IMR-90 (cell line): ENCODE data around the gene PCED1A. TPM values are rescaled to one million over a fixed set of nuclear protein-coding genes. Genes with fewer than 3 reads are reported as not detected.

Source experiments
- ATAC-seq: fragments of 200-7000 bp; cut with Tn5 transposase; 2 replicates; pipeline ENCODE4 v1.9.1; 2020; ENCODE audit warnings: low read depth, mild to moderate bottlenecking, moderate library complexity
- BruUV-seq: library from RNA; stranded (reverse); fragments of 400-500 nt; replicated peaks from 2 replicates; lab custom pipeline; 2021; lab: Mats Ljungman, UMichigan
- CTCF ChIA-PET: fragments of 300-600 bp; formaldehyde crosslinking; extraction: SDS; loops from one replicate; lab custom pipeline; 2021; ENCODE audit warnings: antibody characterized with exemption; lab: Yijun Ruan, JAX
- POLR2A ChIA-PET: fragments of 300-600 bp; sonication (Branson Sonifier 250); formaldehyde crosslinking; loops from one replicate; lab custom pipeline; 2022; ENCODE audit warnings: antibody characterized with exemption; ENCODE audit not compliant: unreplicated experiment; lab: Charles Lee
- DNase-seq: peaks from one replicate; pipeline ENCODE4 v3.0.0; 2013
- H2AFZ ChIP-seq: replicated peaks from 2 replicates; pipeline ENCODE3; 2013; ENCODE audit warnings: low read length, mild to moderate bottlenecking; ENCODE audit not compliant: poor library complexity
- H2AK5ac ChIP-seq: 2 replicates; pipeline ENCODE4 v1.6.1; 2013; ENCODE audit warnings: low read depth, low read length, inconsistent platforms
- H2AK9ac ChIP-seq: replicated peaks from 2 replicates; pipeline ENCODE3; 2013; ENCODE audit warnings: mild to moderate bottlenecking, low read depth, low read length, moderate library complexity; ENCODE audit not compliant: poor library complexity
- H2BK120ac ChIP-seq: 2 replicates; pipeline ENCODE4 v1.6.1; 2013; ENCODE audit warnings: low read depth, low read length, inconsistent platforms
- H2BK15ac ChIP-seq: 3 replicates; pipeline ENCODE4 v1.6.1; 2013; ENCODE audit warnings: low read depth, low read length, inconsistent platforms
- H2BK20ac ChIP-seq: 2 replicates; pipeline ENCODE4 v1.6.1; 2013; ENCODE audit warnings: low read depth, mild to moderate bottlenecking, inconsistent platforms, low read length, moderate library complexity
- H2BK5ac ChIP-seq: 2 replicates; pipeline ENCODE4 v1.6.1; 2013; ENCODE audit warnings: mild to moderate bottlenecking, low read depth, low read length, inconsistent platforms; ENCODE audit not compliant: poor library complexity, severe bottlenecking
- H3K14ac ChIP-seq: replicated peaks from 2 replicates; pipeline ENCODE4 v1.6.1; 2013; ENCODE audit warnings: low read depth, low read length, inconsistent platforms
- H3K18ac ChIP-seq: 2 replicates; pipeline ENCODE4 v1.6.1; 2013; ENCODE audit warnings: low read depth, low read length, control low read depth
- H3K23ac ChIP-seq: 2 replicates; pipeline ENCODE4 v1.6.1; 2013; ENCODE audit warnings: low read depth, low read length, inconsistent platforms
- H3K27ac ChIP-seq: 2 replicates; pipeline ENCODE4 v1.5.1; 2013; ENCODE audit warnings: mild to moderate bottlenecking, control low read depth, low read length; ENCODE audit not compliant: insufficient read depth
- H3K27me3 ChIP-seq: 2 replicates; pipeline ENCODE4 v1.6.1; 2013; ENCODE audit warnings: low read length; ENCODE audit not compliant: control insufficient read depth, insufficient read depth
- H3K36me3 ChIP-seq: 2 replicates; pipeline ENCODE4 v1.6.1; 2013; ENCODE audit warnings: low read length, mixed read lengths; ENCODE audit not compliant: control insufficient read depth, insufficient read depth
- H3K4ac ChIP-seq: 2 replicates; pipeline ENCODE4 v1.6.1; 2013; ENCODE audit warnings: low read depth, low read length, inconsistent platforms
- H3K4me1 ChIP-seq: 2 replicates; pipeline ENCODE4 v1.6.1; 2013; ENCODE audit warnings: low read length, mixed read lengths; ENCODE audit not compliant: control insufficient read depth, insufficient read depth
- H3K4me2 ChIP-seq: 2 replicates; pipeline ENCODE4 v1.6.1; 2013; ENCODE audit warnings: low read depth, mild to moderate bottlenecking, control low read depth, low read length, moderate library complexity
- H3K4me3 ChIP-seq: 2 replicates; pipeline ENCODE4 v1.5.1; 2013; ENCODE audit warnings: low read depth, mild to moderate bottlenecking, control low read depth, low read length, moderate library complexity; ENCODE audit not compliant: insufficient read depth
- H3K56ac ChIP-seq: 2 replicates; pipeline ENCODE4 v1.6.1; 2013; ENCODE audit warnings: low read length, inconsistent platforms; ENCODE audit not compliant: insufficient read depth; ENCODE audit errors: extremely low read depth
- H3K79me1 ChIP-seq, 2 experiments: 2 replicates each; pipeline ENCODE4 v1.6.1; 2013; ENCODE audit warnings: low read length in 2 of 2, inconsistent platforms in 1 of 2, low read depth in 1 of 2
- H3K9ac ChIP-seq: 2 replicates; pipeline ENCODE4 v1.6.1; 2013; ENCODE audit warnings: low read depth, low read length, control low read depth
- H3K9me1 ChIP-seq: 2 replicates; pipeline ENCODE4 v1.6.1; 2013; ENCODE audit warnings: low read length, inconsistent platforms; ENCODE audit not compliant: insufficient read depth
- H3K9me3 ChIP-seq: 2 replicates; pipeline ENCODE4 v1.6.1; 2013; ENCODE audit warnings: low read length; ENCODE audit not compliant: control insufficient read depth, insufficient read depth
- H4K20me1 ChIP-seq: 2 replicates; pipeline ENCODE4 v1.6.1; 2013; ENCODE audit warnings: low read length, inconsistent platforms; ENCODE audit not compliant: insufficient read depth
- H4K5ac ChIP-seq: 2 replicates; pipeline ENCODE4 v1.6.1; 2013; ENCODE audit warnings: mild to moderate bottlenecking, low read depth, low read length, control low read depth
- H4K8ac ChIP-seq, 2 experiments: 2 replicates each; pipeline ENCODE4 v1.6.1; 2013; ENCODE audit warnings: low read depth in 2 of 2, low read length in 2 of 2, control low read depth in 1 of 2, inconsistent platforms in 1 of 2
- H4K91ac ChIP-seq: 2 replicates; pipeline ENCODE4 v1.6.1; 2013; ENCODE audit warnings: low read depth, low read length, inconsistent platforms; ENCODE audit not compliant: insufficient read depth
- BHLHE40 ChIP-seq: fragments of 150-350 bp; IDR thresholded peaks from 2 replicates; pipeline ENCODE4 v1.6.1; 2016; ENCODE audit warnings: mild to moderate bottlenecking, low read depth, low read length
- CEBPB ChIP-seq: IDR thresholded peaks from 2 replicates; pipeline ENCODE4 v1.6.1; 2012; ENCODE audit warnings: low read depth, low read length, improper control_type of control experiment
- CHD1 ChIP-seq: IDR thresholded peaks from 2 replicates; pipeline ENCODE4 v1.6.1; 2012; ENCODE audit warnings: low read depth, low read length, improper control_type of control experiment
- CTCF ChIP-seq: conservative IDR thresholded peaks from 2 replicates; pipeline ENCODE4 v1.5.1; 2012; ENCODE audit warnings: mild to moderate bottlenecking, low read depth, low read length, improper control_type of control experiment
- ELK1 ChIP-seq: fragments of 150-350 bp; IDR thresholded peaks from 2 replicates; pipeline ENCODE4 v1.6.1; 2016; ENCODE audit warnings: low read depth, mild to moderate bottlenecking, low read length, moderate library complexity, borderline replicate concordance
- FOS ChIP-seq: fragments of 150-350 bp; IDR thresholded peaks from 2 replicates; pipeline ENCODE4 v1.6.1; 2016; ENCODE audit warnings: low read depth, low read length
- MAFK ChIP-seq: IDR thresholded peaks from 2 replicates; pipeline ENCODE4 v1.6.1; 2012; ENCODE audit warnings: low read depth, low read length, improper control_type of control experiment
- MAZ ChIP-seq: IDR thresholded peaks from 2 replicates; pipeline ENCODE4 v1.6.1; 2012; ENCODE audit warnings: low read depth, mild to moderate bottlenecking, low read length, improper control_type of control experiment, moderate library complexity, borderline replicate concordance
- MXI1 ChIP-seq: IDR thresholded peaks from 2 replicates; pipeline ENCODE4 v1.6.1; 2012; ENCODE audit warnings: low read depth, mild to moderate bottlenecking, low read length, moderate library complexity, borderline replicate concordance
- NFE2L2 ChIP-seq: fragments of 150-350 bp; IDR thresholded peaks from 2 replicates; pipeline ENCODE4 v1.6.1; 2016; ENCODE audit warnings: low read depth, mild to moderate bottlenecking, low read length
- POLR2A ChIP-seq: IDR thresholded peaks from 2 replicates; pipeline ENCODE4 v1.6.1; 2012; ENCODE audit warnings: mild to moderate bottlenecking, low read depth, low read length
- RAD21 ChIP-seq: IDR thresholded peaks from 2 replicates; pipeline ENCODE4 v1.6.1; 2012; ENCODE audit warnings: low read length, improper control_type of control experiment
- RCOR1 ChIP-seq: IDR thresholded peaks from 2 replicates; pipeline ENCODE4 v1.6.1; 2012; ENCODE audit warnings: mild to moderate bottlenecking, low read length, improper control_type of control experiment; ENCODE audit not compliant: insufficient replicate concordance
- RFX5 ChIP-seq: IDR thresholded peaks from 2 replicates; pipeline ENCODE4 v1.8.0; 2012; ENCODE audit warnings: low read depth, mild to moderate bottlenecking, low read length, moderate library complexity
- SMC3 ChIP-seq: fragments of 150-350 bp; IDR thresholded peaks from 2 replicates; pipeline ENCODE4 v1.6.1; 2016; ENCODE audit warnings: low read depth, mild to moderate bottlenecking, antibody characterized with exemption, low read length, moderate library complexity
- WGBS, 2 experiments: methylation state at CpG; one replicate each; pipeline versions ENCODE4 v1.1.5 to v1.1.7; 2013; ENCODE audit warnings: missing lambda C conversion rate in 2 of 2; ENCODE audit not compliant: insufficient read length in 1 of 2; ENCODE audit errors: extremely low coverage in 2 of 2; 5-methylcytosine and 5-hydroxymethylcytosine counted together
- dilution Hi-C: fragments of 300-500 bp; cut with HindIII; formaldehyde crosslinking; loops from one replicate; pipeline ENCODE4 v1.14.3; 2018; ENCODE audit warnings: low sequenced_read_pairs; ENCODE audit not compliant: unreplicated experiment
- in situ Hi-C: fragments of 300-500 bp; cut with MboI; formaldehyde crosslinking; loops from 3 replicates; pipeline ENCODE4 v1.14.3; 2019; ENCODE audit warnings: low sequenced_read_pairs, inconsistent platforms, mixed read lengths
- intact Hi-C: fragments of 100-400 bp; cut with micrococcal nuclease; formaldehyde crosslinking; loops from 2 replicates; pipeline ENCODE4 v1.10.0; 2022
- polyA plus RNA-seq, 3 experiments: library from polyadenylated mRNA; depleted of rRNA; stranded (reverse); fragments of >200 nt; gene quantifications; 2 replicates each; pipeline ENCODE4 v1.2.3, GENCODE V29; 2012; ENCODE audit warnings: low replicate concordance in 1 of 3
- total RNA-seq: library from RNA; depleted of rRNA; stranded (reverse); fragments of >200 nt; gene quantifications from 2 replicates; pipeline ENCODE4 v1.2.3, GENCODE V29; 2012
- TF ChIP-seq, protein P1 (sequence below): fragments of 150-350 bp; IDR thresholded peaks from 2 replicates; pipeline ENCODE4 v1.6.1; 2017; ENCODE audit warnings: mild to moderate bottlenecking, antibody characterized with exemption, low read length, low read depth

The PCED1A gene
- total and polyA plus RNA-seq, 2 of the 4 experiments (the other 2 are of a cell fraction) = 9.7 to 33.4 TPM

DNA sequence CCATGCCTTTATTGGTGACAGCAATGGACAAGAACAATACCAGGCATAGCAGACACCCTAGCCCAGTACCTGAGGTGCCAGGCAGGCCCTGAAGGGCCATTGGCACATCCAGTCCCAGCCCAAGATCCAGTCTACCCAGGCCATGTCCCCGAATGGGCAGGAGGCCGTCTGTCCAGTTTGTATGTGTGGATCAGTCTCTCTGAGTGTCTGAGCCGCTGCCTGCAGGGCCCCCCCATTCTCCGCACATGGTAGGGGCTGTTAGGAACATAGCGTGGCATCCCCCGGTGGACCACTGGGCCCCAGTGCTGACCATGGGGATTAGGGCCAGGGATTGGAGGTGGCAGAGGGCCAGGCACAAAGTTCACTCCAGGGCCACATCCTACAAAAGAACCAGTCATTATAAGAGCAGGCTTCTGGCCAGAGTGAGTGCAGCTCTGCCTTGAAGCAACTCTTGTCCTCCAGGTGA is 5.1 kb downstream of the PCED1A start:
- WGBS, 2 experiments = no CpG with 5 or more reads among the region's 6 CpGs
- Histone ChIP-seq H3K79me1 (peaks cover 7 to 23% of the 10 kb centered on the region in 2 experiments; a peak in 3 of 4 replicates), H2AK9ac (no peak overlapping the region), H3K56ac (no peak overlapping the region), H3K36me3 (peaks cover 26% of the 10 kb centered on the region), H3K18ac (no peak overlapping the region), H2BK20ac (no peak overlapping the region), H3K9ac (no peak overlapping the region), H3K23ac (no peak overlapping the region), H3K9me1 (peaks cover 30% of the 10 kb centered on the region), H2BK5ac (no peak overlapping the region), H4K91ac (no peak overlapping the region), H3K4me3 (no peak overlapping the region), H3K27ac (no peak overlapping the region), H3K4me2 (no peak overlapping the region), H4K20me1 (peaks cover 3% of the 10 kb centered on the region; the same call in 1 of the 2 replicates), H3K9me3 (no peaks in the 10 kb centered on the region), H2AFZ (no peak overlapping the region), H2BK15ac (no peak overlapping the region), H3K4ac (no peak overlapping the region), H4K5ac (no peak overlapping the region), H2AK5ac (no peak overlapping the region), H3K4me1 (peaks cover 12% of the 10 kb centered on the region), H3K14ac (no peak overlapping the region), H2BK120ac (no peak overlapping the region), H3K27me3 (no peaks in the 10 kb centered on the region), H4K8ac (no peak overlapping the region)
- intact Hi-C loops = no loop called here
- ChIA-PET CTCF (interaction anchor here (0.6 kb wide), 1 partner anchor 1060 kb away, joined by 5 read pairs; no protein-coding TSS in a partner anchor), POLR2A (no interaction called here)
- dilution Hi-C loops = no loop called here
- ATAC-seq (no peak), DNase-seq (no peak)
- in situ Hi-C loops = loop anchor here (25.0 kb wide), 1 partner anchor 323 kb away; the partner anchor contains the start of gene ZNF343
- BruUV-seq = no TSS peak
- TF ChIP-seq MAZ = no peak
- TF ChIP-seq, protein P1, sequence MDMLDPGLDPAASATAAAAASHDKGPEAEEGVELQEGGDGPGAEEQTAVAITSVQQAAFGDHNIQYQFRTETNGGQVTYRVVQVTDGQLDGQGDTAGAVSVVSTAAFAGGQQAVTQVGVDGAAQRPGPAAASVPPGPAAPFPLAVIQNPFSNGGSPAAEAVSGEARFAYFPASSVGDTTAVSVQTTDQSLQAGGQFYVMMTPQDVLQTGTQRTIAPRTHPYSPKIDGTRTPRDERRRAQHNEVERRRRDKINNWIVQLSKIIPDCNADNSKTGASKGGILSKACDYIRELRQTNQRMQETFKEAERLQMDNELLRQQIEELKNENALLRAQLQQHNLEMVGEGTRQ = no peak
- TF ChIP-seq MAFK = no peak
- TF ChIP-seq NFE2L2 = no peak
- TF ChIP-seq RCOR1 = no peak
- no peak for TF ChIP-seq RFX5
- no peak for TF ChIP-seq MXI1
- TF ChIP-seq CEBPB = no peak
- no peak for TF ChIP-seq FOS
- no peak for TF ChIP-seq POLR2A
- no peak for TF ChIP-seq SMC3
- no peak for TF ChIP-seq BHLHE40
- no peak for TF ChIP-seq RAD21
- no peak for TF ChIP-seq CTCF
- TF ChIP-seq ELK1 = no peak
- no peak for TF ChIP-seq CHD1
